HepG2 (cell line): ENCODE data around the gene PLPPR3. TPM values are rescaled to one million over a fixed set of nuclear protein-coding genes. Genes with fewer than 3 reads are reported as not detected.
A peak's percentile ranks its signal among the peaks of the same experiment; 100 is the strongest.

Source experiments
- AGO2 ChIP-seq: fragments of 200-400 bp; formaldehyde crosslinking; optimal IDR thresholded peaks from 2 replicates; pipeline ENCODE3; 2017; ENCODE audit warnings: mild to moderate bottlenecking, low read depth, low read length, moderate library complexity
- ATAD3A ChIP-seq: sonication (generic); formaldehyde crosslinking; IDR thresholded peaks from 2 replicates; pipeline ENCODE4 v1.4.0; 2020; ENCODE audit warnings: missing genetic modification reagents
- CENPT ChIP-seq: sonication (generic); formaldehyde crosslinking; IDR thresholded peaks from 2 replicates; pipeline ENCODE4 v1.8.0; 2022; ENCODE audit warnings: low read depth, mild to moderate bottlenecking, moderate library complexity, missing genetic modification reagents
- IKZF1 ChIP-seq: fragments of 450-650 bp; IDR thresholded peaks from 2 replicates; pipeline ENCODE4 v1.7.1; 2016
- KLF6 ChIP-seq: IDR thresholded peaks from 2 replicates; pipeline ENCODE4 v1.8.0; 2016; ENCODE audit warnings: missing biosample characterization, missing genetic modification reagents
- MTF2 ChIP-seq: sonication (generic); formaldehyde crosslinking; IDR thresholded peaks from 2 replicates; pipeline ENCODE4 v1.5.0; 2020; ENCODE audit warnings: missing genetic modification reagents, borderline replicate concordance
- NFATC3 ChIP-seq: sonication (generic); formaldehyde crosslinking; IDR thresholded peaks from 2 replicates; pipeline ENCODE4 v1.5.1; 2020; ENCODE audit warnings: mild to moderate bottlenecking, missing genetic modification reagents
- NR3C1 ChIP-seq: sonication (generic); formaldehyde crosslinking; IDR thresholded peaks from 2 replicates; pipeline ENCODE4 v1.4.0; 2020; ENCODE audit warnings: missing genetic modification reagents
- RARA ChIP-seq: IDR thresholded peaks from 2 replicates; pipeline ENCODE4 v1.6.1; 2016; ENCODE audit warnings: missing genetic modification reagents, missing compliant biosample characterization
- SP2 ChIP-seq: sonication (generic); formaldehyde crosslinking; IDR thresholded peaks from 2 replicates; pipeline ENCODE4 v1.5.1; 2020; ENCODE audit warnings: mild to moderate bottlenecking, missing genetic modification reagents
- SRSF1 ChIP-seq: fragments of 200-400 bp; formaldehyde crosslinking; optimal IDR thresholded peaks from 2 replicates; pipeline ENCODE3; 2017; ENCODE audit warnings: mild to moderate bottlenecking, low read depth, low read length, moderate library complexity
- ZBTB21 ChIP-seq: sonication (generic); formaldehyde crosslinking; IDR thresholded peaks from 2 replicates; pipeline ENCODE4 v1.4.0; 2020; ENCODE audit warnings: missing genetic modification reagents
- ZBTB46 ChIP-seq: sonication (generic); formaldehyde crosslinking; IDR thresholded peaks from 2 replicates; pipeline ENCODE4 v1.4.0; 2020; ENCODE audit warnings: mild to moderate bottlenecking, missing genetic modification reagents, borderline replicate concordance
- ZFP37 ChIP-seq: sonication (generic); formaldehyde crosslinking; IDR thresholded peaks from 2 replicates; pipeline ENCODE4 v1.4.0; 2020; ENCODE audit warnings: missing genetic modification reagents, borderline replicate concordance
- ZNF678 ChIP-seq: sonication (generic); formaldehyde crosslinking; IDR thresholded peaks from 2 replicates; pipeline ENCODE4 v1.4.0; 2020; ENCODE audit warnings: mild to moderate bottlenecking, missing genetic modification reagents
- ZNF7 ChIP-seq: IDR thresholded peaks from 2 replicates; pipeline ENCODE4 v1.6.1; 2016; ENCODE audit warnings: missing biosample characterization, missing genetic modification reagents
- polyA plus RNA-seq, 8 experiments: library from polyadenylated mRNA; depleted of rRNA in 3 of 8; stranded (reverse) in 7 of 8; unstranded in 1 of 8; fragments of >200 nt; fragmentation: Illumina TruSeq in 4 of 8; extraction: Trizol in 4 of 8; gene quantifications; 2 replicates each; pipeline versions ENCODE4 v1.2.1 to v1.2.3, GENCODE V29; 2011 to 2016; ENCODE audit warnings: low read depth in 4 of 8, missing spikeins in 1 of 8, mixed read lengths in 1 of 8; ENCODE audit not compliant: insufficient read depth in 1 of 8
- total RNA-seq, 5 experiments: library from RNA; depleted of rRNA; stranded (reverse); fragments of >200 nt; fragmentation: Illumina TruSeq; extraction: Trizol; gene quantifications; 2 replicates each; pipeline ENCODE4 v1.2.3, GENCODE V29; 2016; ENCODE audit warnings: low read depth in 1 of 5
- TF ChIP-seq, protein P1 (sequence below): sonication (generic); formaldehyde crosslinking; conservative IDR thresholded peaks from 2 replicates; pipeline ENCODE4 v1.8.0; 2022; ENCODE audit warnings: missing genetic modification reagents
- TF ChIP-seq, protein P2 (sequence below): IDR thresholded peaks from 2 replicates; pipeline ENCODE4 v1.6.1; 2016; ENCODE audit warnings: missing biosample characterization, missing genetic modification reagents, low read depth
- TF ChIP-seq, protein P3 (sequence below): sonication (generic); formaldehyde crosslinking; IDR thresholded peaks from 2 replicates; pipeline ENCODE4 v1.5.0; 2020; ENCODE audit warnings: missing genetic modification reagents
- TF ChIP-seq, protein P4 (sequence below): IDR thresholded peaks from 2 replicates; pipeline ENCODE4 v1.6.1; 2018; ENCODE audit warnings: missing genetic modification reagents
- TF ChIP-seq, protein P5 (sequence below): sonication (generic); formaldehyde crosslinking; IDR thresholded peaks from 2 replicates; pipeline ENCODE4 v1.4.0; 2020; ENCODE audit warnings: mild to moderate bottlenecking, low read depth, missing genetic modification reagents

The PLPPR3 gene
- total and polyA plus RNA-seq, 2 of the 13 experiments (the other 11 are each of a cell fraction or from before 2014, with no cell fraction given): 0.07 to 0.16 TPM

DNA sequence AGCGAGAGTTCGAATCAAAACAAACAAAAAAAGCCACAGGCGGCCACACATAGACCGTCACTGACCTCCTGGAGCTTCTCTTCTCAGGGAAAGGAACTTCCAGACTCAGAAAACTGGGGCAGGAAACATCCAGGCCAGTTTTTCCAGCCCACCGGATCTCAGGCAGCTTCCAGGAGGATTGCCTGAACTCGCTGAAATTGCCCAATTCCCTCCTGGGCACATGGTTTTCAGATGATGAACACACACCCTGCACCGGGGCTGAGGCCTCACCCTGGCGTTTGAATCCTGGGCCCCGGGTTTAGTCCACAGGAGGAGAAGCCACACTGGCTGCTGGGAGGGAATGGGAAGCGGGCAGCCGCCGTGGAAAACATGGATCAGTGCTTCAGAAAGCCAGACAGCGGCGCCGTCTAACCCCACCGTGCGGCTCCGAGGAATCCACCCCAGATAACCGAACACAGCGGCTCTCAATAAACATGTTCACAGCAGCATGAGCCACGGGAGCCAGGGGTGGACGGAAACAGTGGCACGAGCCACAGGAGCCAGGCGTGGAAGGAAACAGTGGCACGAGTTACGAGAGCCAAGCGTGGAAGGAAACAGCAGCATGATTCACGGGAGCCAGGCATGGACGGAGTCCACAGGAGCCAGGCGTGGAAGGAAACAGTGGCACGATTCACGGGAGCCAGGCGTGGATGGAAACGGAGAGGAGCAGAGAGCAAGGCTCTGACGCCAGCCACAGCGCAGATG lies 42.7 kb downstream of the PLPPR3 start (continued):
- TF ChIP-seq ATAD3A (CRISPR knock-in tag) (no peak), ZBTB21 (CRISPR knock-in tag) (no peak), ZBTB46 (no peak), NR3C1 (no peak), ZNF678 (CRISPR knock-in tag) (no peak), AGO2 (no peak), RARA (CRISPR knock-in tag) (peak; percentile 59), IKZF1 (no peak), NFATC3 (CRISPR knock-in tag) (0 out of 2 replicates have a peak, but pooled peaks have one; percentile 71), SP2 (CRISPR knock-in tag) (no peak), SRSF1 (no peak), ZNF7 (CRISPR knock-in tag) (no peak), ZFP37 (CRISPR knock-in tag) (peak; percentile 96), MTF2 (no peak), CENPT (CRISPR knock-in tag) (0 out of 2 replicates have a peak, but pooled peaks have one; percentile 51), KLF6 (CRISPR knock-in tag) (peak; percentile 88)
- TF ChIP-seq, protein P1, sequence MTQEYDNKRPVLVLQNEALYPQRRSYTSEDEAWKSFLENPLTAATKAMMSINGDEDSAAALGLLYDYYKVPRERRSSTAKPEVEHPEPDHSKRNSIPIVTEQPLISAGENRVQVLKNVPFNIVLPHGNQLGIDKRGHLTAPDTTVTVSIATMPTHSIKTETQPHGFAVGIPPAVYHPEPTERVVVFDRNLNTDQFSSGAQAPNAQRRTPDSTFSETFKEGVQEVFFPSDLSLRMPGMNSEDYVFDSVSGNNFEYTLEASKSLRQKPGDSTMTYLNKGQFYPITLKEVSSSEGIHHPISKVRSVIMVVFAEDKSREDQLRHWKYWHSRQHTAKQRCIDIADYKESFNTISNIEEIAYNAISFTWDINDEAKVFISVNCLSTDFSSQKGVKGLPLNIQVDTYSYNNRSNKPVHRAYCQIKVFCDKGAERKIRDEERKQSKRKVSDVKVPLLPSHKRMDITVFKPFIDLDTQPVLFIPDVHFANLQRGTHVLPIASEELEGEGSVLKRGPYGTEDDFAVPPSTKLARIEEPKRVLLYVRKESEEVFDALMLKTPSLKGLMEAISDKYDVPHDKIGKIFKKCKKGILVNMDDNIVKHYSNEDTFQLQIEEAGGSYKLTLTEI: no peak
- TF ChIP-seq, protein P2, sequence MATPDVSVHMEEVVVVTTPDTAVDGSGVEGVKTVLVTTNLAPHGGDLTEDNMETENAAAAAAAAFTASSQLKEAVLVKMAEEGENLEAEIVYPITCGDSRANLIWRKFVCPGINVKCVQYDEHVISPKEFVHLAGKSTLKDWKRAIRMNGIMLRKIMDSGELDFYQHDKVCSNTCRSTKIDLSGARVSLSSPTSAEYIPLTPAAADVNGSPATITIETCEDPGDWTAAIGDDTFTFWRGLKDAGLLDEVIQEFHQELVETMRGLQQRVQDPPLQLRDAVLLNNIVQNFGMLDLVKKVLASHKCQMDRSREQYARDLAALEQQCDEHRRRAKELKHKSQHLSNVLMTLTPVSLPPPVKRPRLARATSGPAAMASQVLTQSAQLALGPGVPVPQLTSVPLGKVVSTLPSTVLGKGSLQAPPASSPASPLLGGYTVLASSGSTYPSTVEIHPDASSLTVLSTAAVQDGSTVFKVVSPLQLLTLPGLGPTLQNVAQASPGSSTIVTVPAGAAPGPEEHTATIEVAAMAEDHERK (CRISPR knock-in tag): no peak
- TF ChIP-seq, protein P3, sequence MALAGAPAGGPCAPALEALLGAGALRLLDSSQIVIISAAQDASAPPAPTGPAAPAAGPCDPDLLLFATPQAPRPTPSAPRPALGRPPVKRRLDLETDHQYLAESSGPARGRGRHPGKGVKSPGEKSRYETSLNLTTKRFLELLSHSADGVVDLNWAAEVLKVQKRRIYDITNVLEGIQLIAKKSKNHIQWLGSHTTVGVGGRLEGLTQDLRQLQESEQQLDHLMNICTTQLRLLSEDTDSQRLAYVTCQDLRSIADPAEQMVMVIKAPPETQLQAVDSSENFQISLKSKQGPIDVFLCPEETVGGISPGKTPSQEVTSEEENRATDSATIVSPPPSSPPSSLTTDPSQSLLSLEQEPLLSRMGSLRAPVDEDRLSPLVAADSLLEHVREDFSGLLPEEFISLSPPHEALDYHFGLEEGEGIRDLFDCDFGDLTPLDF (CRISPR knock-in tag): no peak; the same call in 1 of the 2 replicates
- TF ChIP-seq, protein P4, sequence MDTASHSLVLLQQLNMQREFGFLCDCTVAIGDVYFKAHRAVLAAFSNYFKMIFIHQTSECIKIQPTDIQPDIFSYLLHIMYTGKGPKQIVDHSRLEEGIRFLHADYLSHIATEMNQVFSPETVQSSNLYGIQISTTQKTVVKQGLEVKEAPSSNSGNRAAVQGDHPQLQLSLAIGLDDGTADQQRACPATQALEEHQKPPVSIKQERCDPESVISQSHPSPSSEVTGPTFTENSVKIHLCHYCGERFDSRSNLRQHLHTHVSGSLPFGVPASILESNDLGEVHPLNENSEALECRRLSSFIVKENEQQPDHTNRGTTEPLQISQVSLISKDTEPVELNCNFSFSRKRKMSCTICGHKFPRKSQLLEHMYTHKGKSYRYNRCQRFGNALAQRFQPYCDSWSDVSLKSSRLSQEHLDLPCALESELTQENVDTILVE (CRISPR knock-in tag): peak; percentile 58; the same call in 1 of the 2 replicates
- TF ChIP-seq, protein P5, sequence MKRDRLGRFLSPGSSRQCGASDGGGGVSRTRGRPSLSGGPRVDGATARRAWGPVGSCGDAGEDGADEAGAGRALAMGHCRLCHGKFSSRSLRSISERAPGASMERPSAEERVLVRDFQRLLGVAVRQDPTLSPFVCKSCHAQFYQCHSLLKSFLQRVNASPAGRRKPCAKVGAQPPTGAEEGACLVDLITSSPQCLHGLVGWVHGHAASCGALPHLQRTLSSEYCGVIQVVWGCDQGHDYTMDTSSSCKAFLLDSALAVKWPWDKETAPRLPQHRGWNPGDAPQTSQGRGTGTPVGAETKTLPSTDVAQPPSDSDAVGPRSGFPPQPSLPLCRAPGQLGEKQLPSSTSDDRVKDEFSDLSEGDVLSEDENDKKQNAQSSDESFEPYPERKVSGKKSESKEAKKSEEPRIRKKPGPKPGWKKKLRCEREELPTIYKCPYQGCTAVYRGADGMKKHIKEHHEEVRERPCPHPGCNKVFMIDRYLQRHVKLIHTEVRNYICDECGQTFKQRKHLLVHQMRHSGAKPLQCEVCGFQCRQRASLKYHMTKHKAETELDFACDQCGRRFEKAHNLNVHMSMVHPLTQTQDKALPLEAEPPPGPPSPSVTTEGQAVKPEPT (CRISPR knock-in tag): peak; percentile 59; the same call in 1 of the 2 replicates
